GM19463 (cell line): ENCODE data around the gene MACROD2.

ENCODE experiments used
- ATAC-seq: cut with Tn5 transposase; IDR thresholded peaks from one replicate; pipeline ENCODE4 v1.9.1; 2021; ENCODE audit warnings: mild to moderate bottlenecking, moderate library complexity; ENCODE audit not compliant: unreplicated experiment

The MACROD2 gene

GRCh38 chr20:14062171-14062570, 66.9 kb downstream of the MACROD2 start:
- ATAC-seq, result no peak

GRCh38 chr20:14062786-14063185, 67.5 kb downstream of the MACROD2 start:
- no peak for ATAC-seq

- no peak for ATAC-seq
These were observed 69.0 kb downstream of the MACROD2 start for GRCh38 chr20:14064333-14064732.

GRCh38 chr20:14064921-14065320, 69.6 kb downstream of the MACROD2 start:
- no peak for ATAC-seq

GRCh38 chr20:14065774-14066173, 70.5 kb downstream of the MACROD2 start:
- ATAC-seq, result no peak

GRCh38 chr20:14067603-14068002, 72.3 kb downstream of the MACROD2 start:
- no peak for ATAC-seq

GRCh38 chr20:14069796-14070195, 74.5 kb downstream of the MACROD2 start:
- no peak for ATAC-seq

- no peak for ATAC-seq
These were observed 98.3 kb downstream of the MACROD2 start for GRCh38 chr20:14093652-14094051.

- no peak for ATAC-seq
These were observed 102.9 kb downstream of the MACROD2 start for GRCh38 chr20:14098261-14098660.

- no peak for ATAC-seq
These were observed 118.1 kb downstream of the MACROD2 start for GRCh38 chr20:14113416-14113815.

- no peak for ATAC-seq
These were observed 118.9 kb downstream of the MACROD2 start for GRCh38 chr20:14114065-14114704.

- no peak for ATAC-seq
These were observed 120.7 kb downstream of the MACROD2 start for GRCh38 chr20:14116037-14116436.

- no peak for ATAC-seq
These were observed 122.5 kb downstream of the MACROD2 start for GRCh38 chr20:14117768-14118167.

- no peak for ATAC-seq
These were observed 131.5 kb downstream of the MACROD2 start for GRCh38 chr20:14126856-14127255.

- no peak for ATAC-seq
These were observed 132.4 kb downstream of the MACROD2 start for GRCh38 chr20:14127514-14128223.

GRCh38 chr20:14134004-14134403, 138.7 kb downstream of the MACROD2 start:
- ATAC-seq, result no peak

- ATAC-seq, result no peak
These were observed 146.9 kb downstream of the MACROD2 start for GRCh38 chr20:14142171-14142570.

- no peak for ATAC-seq
These were observed 147.8 kb downstream of the MACROD2 start for GRCh38 chr20:14142964-14143627.

GRCh38 chr20:14148042-14148441, 152.7 kb downstream of the MACROD2 start:
- no peak for ATAC-seq

GRCh38 chr20:14155361-14155760, 160.0 kb downstream of the MACROD2 start:
- ATAC-seq, result no peak

- ATAC-seq, result no peak
These were observed 183.2 kb downstream of the MACROD2 start for GRCh38 chr20:14178528-14178927.

GRCh38 chr20:14178952-14179351, 183.6 kb downstream of the MACROD2 start:
- ATAC-seq, result no peak
